ENCODE measurements around the gene LRRC74A. TPM values are rescaled to one million over a fixed set of nuclear protein-coding genes. Genes with fewer than 3 reads are reported as not detected.

The LRRC74A gene
- total RNA-seq, 1 experiment from 2014 or later = not detected

DNA sequence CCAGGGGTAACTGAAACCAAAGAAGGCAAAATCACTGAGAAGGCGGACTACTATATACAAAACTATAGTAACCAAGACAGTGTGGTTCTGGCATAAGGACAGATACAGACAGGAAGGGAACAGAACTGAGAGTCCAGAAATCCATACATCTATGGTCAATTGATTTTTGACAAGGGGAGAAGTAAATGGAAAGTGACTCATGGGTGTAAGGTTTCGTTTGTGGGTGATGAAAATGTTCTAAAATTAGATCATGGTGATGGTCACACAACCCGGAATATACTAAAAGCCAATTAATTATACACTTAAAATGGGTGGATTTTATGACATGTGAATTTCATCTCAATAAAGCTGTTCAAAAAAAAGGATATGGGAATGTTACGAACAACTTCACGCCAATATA, 32.3 kb upstream of the LRRC74A start:
- no peak for TF ChIP-seq CTCF (conservative IDR thresholded peaks at IDR 0.05)
- H2AK5ac ChIP-seq (ENCODE audit: insufficient read length, low read length) = no peak overlapping the region

More for the DNA sequence above, 32.3 kb upstream of the LRRC74A start:
- no peaks in the 10 kb centered on the region for H3K27me3 ChIP-seq (ENCODE audit: insufficient read depth, low read length)
- H4K20me1 ChIP-seq (ENCODE audit: control insufficient read depth, insufficient read depth, insufficient read length) = no peaks in the 10 kb centered on the region
- H4K8ac ChIP-seq (replicated peaks; ENCODE audit: insufficient read length, low read depth, low read length) = no peak overlapping the region
- H4K5ac ChIP-seq (ENCODE audit: insufficient read length, low read depth, low read length) = no peak overlapping the region
- Mint-ChIP-seq H3K9me3 (no peaks in the 10 kb centered on the region; a peak in 1 of 5 replicates), H3K4me3 (no peak overlapping the region), H3K27me3 (ENCODE audit: low read depth) (no peaks in the 10 kb centered on the region), H3K36me3 (ENCODE audit: insufficient read depth in 1 of 3, low read depth in 3 of 3) (peaks cover 44 to 75% (median 71%) of the 10 kb centered on the region in 3 experiments; a peak in 6 of 7 replicates), H3K4me1 (no peaks in the 10 kb centered on the region), H3K27ac (no peak overlapping the region)
- no peak overlapping the region for H3K14ac ChIP-seq (ENCODE audit: insufficient read depth, low read length)
- H3K4me2 ChIP-seq (ENCODE audit: insufficient read depth, insufficient read length, low read length) = no peak overlapping the region
- H2BK20ac ChIP-seq (ENCODE audit: low read depth, low read length, poor library complexity, severe bottlenecking) = no peak overlapping the region
- H2AFZ ChIP-seq (ENCODE audit: low read length) = no peak overlapping the region
- no peak overlapping the region for H3K56ac ChIP-seq (ENCODE audit: insufficient read length, low read depth, low read length)
- no peak overlapping the region for H3K4ac ChIP-seq (ENCODE audit: low read depth, low read length)
- no peak overlapping the region for H3K23ac ChIP-seq (ENCODE audit: insufficient read length, low read depth, low read length)
- H3K18ac ChIP-seq (ENCODE audit: insufficient read length, low read depth, low read length) = no peak overlapping the region
- no peaks in the 10 kb centered on the region for H3K79me1 ChIP-seq (ENCODE audit: insufficient read depth, low read depth, low read length, poor library complexity, severe bottlenecking)
- no peak overlapping the region for H4K91ac ChIP-seq (ENCODE audit: insufficient read length, low read depth, low read length)
- H2BK5ac ChIP-seq (ENCODE audit: insufficient read length, low read length) = no peak overlapping the region
- no peaks in the 10 kb centered on the region for H3K79me2 ChIP-seq (ENCODE audit: insufficient read depth, low read length)
- no peak overlapping the region for H3K27ac ChIP-seq (ENCODE audit: insufficient read length, low read depth, low read length)
- no peak overlapping the region for H2BK12ac ChIP-seq (ENCODE audit: insufficient read length, low read depth, low read length)
- H2BK120ac ChIP-seq (ENCODE audit: low read depth, low read length, poor library complexity, severe bottlenecking) = no peak overlapping the region
- WGBS (ENCODE audit: extremely low coverage, insufficient read length, low lambda C conversion rate) = no CpG with 5 or more reads among the region's 5 CpGs
- H3K23me2 ChIP-seq (ENCODE audit: insufficient read length, low read depth, low read length, poor library complexity, severe bottlenecking) = no peaks in the 10 kb centered on the region
- H3K9me3 ChIP-seq (ENCODE audit: control insufficient read depth, low read depth, low read length) = no peaks in the 10 kb centered on the region
- no peak overlapping the region for H2BK15ac ChIP-seq (ENCODE audit: low read depth, low read length)
- H3K9ac ChIP-seq (ENCODE audit: extremely low read depth, insufficient read length, low read length) = no peak overlapping the region
- no peak overlapping the region for H3T11ph ChIP-seq (ENCODE audit: low read length)
- no peaks in the 10 kb centered on the region for H3K4me1 ChIP-seq (ENCODE audit: insufficient read depth, low read length)
- DNase-seq = no peak

Measured in H9 (cell line).